Measurements from ENCODE around the gene AFF3.

The AFF3 gene

DNA sequence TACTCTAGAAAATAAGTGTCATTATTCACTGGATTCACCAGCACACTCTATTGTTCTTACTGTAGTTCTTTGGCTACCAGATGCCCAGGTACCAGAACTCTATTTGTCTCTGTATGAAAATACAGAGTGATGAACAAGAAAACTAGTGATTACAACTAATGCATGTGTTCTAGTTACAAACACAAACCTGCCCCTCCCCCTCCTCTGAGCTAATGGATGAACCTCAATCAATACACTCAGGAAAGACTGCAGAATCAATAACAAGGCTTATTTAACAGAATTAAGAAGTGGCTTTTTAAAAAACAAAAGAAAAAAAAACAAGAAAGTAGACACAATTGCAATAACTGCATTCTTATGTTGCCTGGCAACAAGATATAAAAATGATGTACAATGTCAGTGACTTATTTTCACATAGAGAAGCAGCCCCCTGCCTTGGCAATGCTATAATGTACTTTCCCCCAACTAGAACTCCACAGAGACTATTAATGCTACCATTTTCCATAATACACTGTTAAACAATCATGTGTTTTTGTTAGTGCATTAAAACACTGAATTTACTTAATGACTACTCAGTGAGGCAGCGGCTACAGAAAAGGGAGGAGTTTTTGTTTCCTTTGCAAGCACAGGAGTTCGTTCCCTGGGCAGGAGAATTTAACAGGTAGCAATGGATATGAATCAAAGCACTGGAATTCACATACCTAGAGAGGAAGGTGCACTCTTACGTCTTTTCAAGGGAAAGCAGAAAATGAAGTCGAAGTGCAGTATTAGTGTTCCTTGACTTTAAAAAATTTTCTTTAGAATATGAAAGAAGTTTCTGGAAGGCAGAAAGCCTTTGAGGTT lies 333.8 kb downstream of the AFF3 start:
- Histone ChIP-seq H3K4me3 (ENCODE audit: low read length) (no peak overlapping the region), H3K4me1 (ENCODE audit: low read length) (no peaks in the 10 kb centered on the region), H4K20me1 (ENCODE audit: insufficient read depth, low read length) (no peaks in the 10 kb centered on the region), H3K9me2 (replicated peaks; ENCODE audit: insufficient read depth, low read length) (no peaks in the 10 kb centered on the region), H3K9me3 (replicated peaks; ENCODE audit: insufficient read depth, low read length) (no peaks in the 10 kb centered on the region), H3K9ac (ENCODE audit: low read length) (no peak overlapping the region), H3K36me3 (replicated peaks; ENCODE audit: insufficient read depth, low read length) (no peaks in the 10 kb centered on the region), H2AFZ (ENCODE audit: low read length) (no peak overlapping the region), H3F3A (ENCODE audit: insufficient read depth, low read length) (no peaks in the 10 kb centered on the region), H3K27me3 (replicated peaks; ENCODE audit: insufficient read depth, low read length) (no peaks in the 10 kb centered on the region), H3K79me2 (ENCODE audit: low read length) (no peaks in the 10 kb centered on the region), H3K27ac (ENCODE audit: low read length) (no peak overlapping the region), H3K4me2 (ENCODE audit: low read depth, low read length) (no peak overlapping the region)
- TF ChIP-seq EZH2 (optimal IDR thresholded peaks at IDR 0.05; ENCODE audit: low read depth, low read length) (no peak), EZH2phosphoT487 (IDR thresholded peaks at IDR 0.05; ENCODE audit: low read length) (no peak)
- TF ChIP-seq, protein P1, sequence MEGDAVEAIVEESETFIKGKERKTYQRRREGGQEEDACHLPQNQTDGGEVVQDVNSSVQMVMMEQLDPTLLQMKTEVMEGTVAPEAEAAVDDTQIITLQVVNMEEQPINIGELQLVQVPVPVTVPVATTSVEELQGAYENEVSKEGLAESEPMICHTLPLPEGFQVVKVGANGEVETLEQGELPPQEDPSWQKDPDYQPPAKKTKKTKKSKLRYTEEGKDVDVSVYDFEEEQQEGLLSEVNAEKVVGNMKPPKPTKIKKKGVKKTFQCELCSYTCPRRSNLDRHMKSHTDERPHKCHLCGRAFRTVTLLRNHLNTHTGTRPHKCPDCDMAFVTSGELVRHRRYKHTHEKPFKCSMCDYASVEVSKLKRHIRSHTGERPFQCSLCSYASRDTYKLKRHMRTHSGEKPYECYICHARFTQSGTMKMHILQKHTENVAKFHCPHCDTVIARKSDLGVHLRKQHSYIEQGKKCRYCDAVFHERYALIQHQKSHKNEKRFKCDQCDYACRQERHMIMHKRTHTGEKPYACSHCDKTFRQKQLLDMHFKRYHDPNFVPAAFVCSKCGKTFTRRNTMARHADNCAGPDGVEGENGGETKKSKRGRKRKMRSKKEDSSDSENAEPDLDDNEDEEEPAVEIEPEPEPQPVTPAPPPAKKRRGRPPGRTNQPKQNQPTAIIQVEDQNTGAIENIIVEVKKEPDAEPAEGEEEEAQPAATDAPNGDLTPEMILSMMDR (IDR thresholded peaks at IDR 0.05; ENCODE audit: low read length): no peak
- DNase-seq: no peak

DNA sequence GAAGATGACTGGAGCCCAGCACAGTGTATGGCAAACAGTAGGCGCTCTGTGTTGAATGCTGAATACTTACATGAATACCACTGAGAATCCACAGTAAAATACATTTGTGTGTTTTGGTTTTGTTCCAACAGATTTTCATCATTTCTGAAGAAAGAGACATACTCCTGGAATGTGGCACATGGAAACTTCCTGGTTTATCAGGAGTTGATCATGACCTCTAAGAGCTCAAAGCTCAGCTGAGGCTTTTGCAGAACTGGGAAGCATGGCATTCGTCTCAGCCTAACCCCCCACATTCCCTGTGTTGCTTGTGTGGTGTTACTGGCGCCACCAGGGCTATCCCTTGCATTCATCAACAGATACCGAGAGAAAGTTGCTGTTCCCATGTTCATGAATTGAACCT lies 335.6 kb downstream of the AFF3 start:
- TF ChIP-seq, protein P1 (IDR thresholded peaks at IDR 0.05; ENCODE audit: low read length): no peak
- TF ChIP-seq EZH2phosphoT487 (IDR thresholded peaks at IDR 0.05; ENCODE audit: low read length): no peak
- Histone ChIP-seq H3K4me2 (ENCODE audit: low read depth, low read length) (no peak overlapping the region), H3K9me2 (replicated peaks; ENCODE audit: insufficient read depth, low read length) (no peaks in the 10 kb centered on the region), H3K4me3 (ENCODE audit: low read length) (no peak overlapping the region), H3K36me3 (replicated peaks; ENCODE audit: insufficient read depth, low read length) (no peaks in the 10 kb centered on the region), H4K20me1 (ENCODE audit: insufficient read depth, low read length) (no peaks in the 10 kb centered on the region), H3K4me1 (ENCODE audit: low read length) (no peaks in the 10 kb centered on the region), H3K79me2 (ENCODE audit: low read length) (no peaks in the 10 kb centered on the region), H2AFZ (ENCODE audit: low read length) (no peak overlapping the region), H3K9ac (ENCODE audit: low read length) (no peak overlapping the region), H3K27me3 (replicated peaks; ENCODE audit: insufficient read depth, low read length) (no peaks in the 10 kb centered on the region), H3K9me3 (replicated peaks; ENCODE audit: insufficient read depth, low read length) (no peaks in the 10 kb centered on the region), H3K27ac (ENCODE audit: low read length) (no peak overlapping the region), H3F3A (ENCODE audit: insufficient read depth, low read length) (no peaks in the 10 kb centered on the region)
- no peak for DNase-seq

DNA sequence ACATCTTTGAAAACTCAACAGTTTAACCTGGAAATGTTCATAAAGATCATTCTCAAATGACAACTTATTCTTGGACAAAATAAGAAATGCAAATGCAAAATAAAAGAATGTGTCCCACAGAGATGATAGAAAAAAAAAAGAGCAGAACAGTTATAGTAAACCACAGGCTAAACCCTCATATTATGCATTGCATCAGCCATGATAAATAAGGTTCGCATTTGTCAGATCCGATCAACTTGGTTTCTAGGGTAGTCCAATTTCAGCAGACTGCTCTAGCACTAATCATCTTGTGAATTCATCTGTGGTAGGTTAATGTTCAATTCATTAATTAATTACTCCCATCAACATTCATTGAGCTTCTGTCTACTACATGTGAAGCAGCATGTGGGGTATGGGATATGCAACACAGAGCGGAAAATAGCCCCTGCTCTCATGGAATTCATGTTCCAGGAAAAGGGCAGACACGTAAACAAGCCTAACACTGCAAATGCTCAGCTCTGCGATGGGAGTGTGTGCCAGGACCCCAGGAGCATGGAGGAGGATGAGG lies 336.4 kb downstream of the AFF3 start:
- no peak overlapping the region for H3K27ac ChIP-seq (ENCODE audit: low read length)
- H3K9ac ChIP-seq (ENCODE audit: low read length): no peak overlapping the region
- H3K9me3 ChIP-seq (replicated peaks; ENCODE audit: insufficient read depth, low read length): no peaks in the 10 kb centered on the region
- H3K27me3 ChIP-seq (replicated peaks; ENCODE audit: insufficient read depth, low read length): no peaks in the 10 kb centered on the region
- H3K4me3 ChIP-seq (ENCODE audit: low read length): no peak overlapping the region
- no peaks in the 10 kb centered on the region for H3K9me2 ChIP-seq (replicated peaks; ENCODE audit: insufficient read depth, low read length)
- H3K79me2 ChIP-seq (ENCODE audit: low read length): no peaks in the 10 kb centered on the region
- TF ChIP-seq EZH2 (optimal IDR thresholded peaks at IDR 0.05; ENCODE audit: low read depth, low read length) (no peak), EZH2phosphoT487 (IDR thresholded peaks at IDR 0.05; ENCODE audit: low read length) (no peak)
- TF ChIP-seq, protein P1 (IDR thresholded peaks at IDR 0.05; ENCODE audit: low read length): no peak
- no peaks in the 10 kb centered on the region for H3K36me3 ChIP-seq (replicated peaks; ENCODE audit: insufficient read depth, low read length)
- no peaks in the 10 kb centered on the region for H3K4me1 ChIP-seq (ENCODE audit: low read length)
- H3K4me2 ChIP-seq (ENCODE audit: low read depth, low read length): no peak overlapping the region
- no peak overlapping the region for H2AFZ ChIP-seq (ENCODE audit: low read length)
- DNase-seq: no peak
- H3F3A ChIP-seq (ENCODE audit: insufficient read depth, low read length): no peaks in the 10 kb centered on the region
- H4K20me1 ChIP-seq (ENCODE audit: insufficient read depth, low read length): no peaks in the 10 kb centered on the region
